ENCODE measurements around the gene PDGFC.

PDGFC gene

GRCh38 chr4:156999175-156999517, 27.5 kb upstream of the PDGFC start:
- DNase-seq, result peak; percentile 93
- Histone ChIP-seq H2BK120ac (ENCODE audit: low read depth, low read length) (no peak overlapping the region), H3K23ac (ENCODE audit: low read length) (no peak overlapping the region), H3K18ac (ENCODE audit: low read length) (no peak overlapping the region), H3K4me2 (ENCODE audit: low read length) (no peak overlapping the region), H3K36me3 (ENCODE audit: control insufficient read depth, insufficient read depth, low read length) (no peaks in the 10 kb centered on the region), H3K27me3 (ENCODE audit: insufficient read depth, low read length, poor library complexity) (no peaks in the 10 kb centered on the region), H3K27ac (ENCODE audit: low read depth, low read length) (peak overlapping the region; percentile 34), H3K4me3 (ENCODE audit: low read length) (no peak overlapping the region), H3K79me2 (ENCODE audit: control insufficient read depth, insufficient read depth, low read length) (no peaks in the 10 kb centered on the region), H3K4me1 (ENCODE audit: control insufficient read depth, low read depth, low read length) (no peaks in the 10 kb centered on the region), H3K9ac (ENCODE audit: low read length) (no peak overlapping the region), H3K79me1 (ENCODE audit: low read length) (no peaks in the 10 kb centered on the region), H3K56ac (ENCODE audit: low read length) (no peak overlapping the region), H4K5ac (ENCODE audit: low read length) (no peak overlapping the region), H4K8ac (ENCODE audit: low read depth, low read length) (no peak overlapping the region), H3K4ac (ENCODE audit: low read depth, low read length) (no peak overlapping the region), H2AK5ac (ENCODE audit: low read length) (no peak overlapping the region), H2BK5ac (ENCODE audit: low read length) (no peak overlapping the region), H2BK15ac (replicated peaks; ENCODE audit: low read depth) (no peak overlapping the region)
- WGBS (ENCODE audit: extremely low coverage, insufficient coverage, low lambda C conversion rate), result no CpG with 5 or more reads among the region's 2 CpGs

GRCh38 chr4:156998500-156999174, 27.0 kb upstream of the PDGFC start:
- H3K4ac ChIP-seq (ENCODE audit: low read depth, low read length), result no peak overlapping the region
- no peaks in the 10 kb centered on the region for H3K79me1 ChIP-seq (ENCODE audit: low read length)
- H3K36me3 ChIP-seq (ENCODE audit: control insufficient read depth, insufficient read depth, low read length), result no peaks in the 10 kb centered on the region
- no peak overlapping the region for H2BK15ac ChIP-seq (replicated peaks; ENCODE audit: low read depth)
- H3K9ac ChIP-seq (ENCODE audit: low read length), result no peak overlapping the region
- H3K4me1 ChIP-seq (ENCODE audit: control insufficient read depth, low read depth, low read length), result no peaks in the 10 kb centered on the region
- no peak overlapping the region for H2BK120ac ChIP-seq (ENCODE audit: low read depth, low read length)
- no peak for DNase-seq
- no peaks in the 10 kb centered on the region for H3K27me3 ChIP-seq (ENCODE audit: insufficient read depth, low read length, poor library complexity)
- WGBS (ENCODE audit: extremely low coverage, insufficient coverage, low lambda C conversion rate), result no CpG with 5 or more reads among the region's 1 CpG
- no peak overlapping the region for H4K5ac ChIP-seq (ENCODE audit: low read length)
- H4K8ac ChIP-seq (ENCODE audit: low read depth, low read length), result no peak overlapping the region
- H2BK5ac ChIP-seq (ENCODE audit: low read length), result no peak overlapping the region
- peak overlapping the region; percentile 34 for H3K27ac ChIP-seq (ENCODE audit: low read depth, low read length)
- no peak overlapping the region for H3K4me2 ChIP-seq (ENCODE audit: low read length)
- H3K79me2 ChIP-seq (ENCODE audit: control insufficient read depth, insufficient read depth, low read length), result no peaks in the 10 kb centered on the region
- no peak overlapping the region for H2AK5ac ChIP-seq (ENCODE audit: low read length)
- H3K18ac ChIP-seq (ENCODE audit: low read length), result peak overlapping the region; percentile 25
- H3K23ac ChIP-seq (ENCODE audit: low read length), result no peak overlapping the region
- no peak overlapping the region for H3K56ac ChIP-seq (ENCODE audit: low read length)
- no peak overlapping the region for H3K4me3 ChIP-seq (ENCODE audit: low read length)

- Histone ChIP-seq H3K79me2 (ENCODE audit: control insufficient read depth, insufficient read depth, low read length) (no peaks in the 10 kb centered on the region), H3K4me2 (ENCODE audit: low read length) (no peak overlapping the region), H3K18ac (ENCODE audit: low read length) (no peak overlapping the region), H3K9ac (ENCODE audit: low read length) (no peak overlapping the region), H3K4me3 (ENCODE audit: low read length) (no peak overlapping the region), H4K5ac (ENCODE audit: low read length) (no peak overlapping the region), H2AK5ac (ENCODE audit: low read length) (no peak overlapping the region), H2BK120ac (ENCODE audit: low read depth, low read length) (no peak overlapping the region), H3K27me3 (ENCODE audit: insufficient read depth, low read length, poor library complexity) (no peaks in the 10 kb centered on the region), H3K4me1 (ENCODE audit: control insufficient read depth, low read depth, low read length) (no peaks in the 10 kb centered on the region), H2BK15ac (replicated peaks; ENCODE audit: low read depth) (no peak overlapping the region), H3K27ac (ENCODE audit: low read depth, low read length) (no peak overlapping the region), H2BK5ac (ENCODE audit: low read length) (no peak overlapping the region), H3K56ac (ENCODE audit: low read length) (no peak overlapping the region), H4K8ac (ENCODE audit: low read depth, low read length) (no peak overlapping the region), H3K36me3 (ENCODE audit: control insufficient read depth, insufficient read depth, low read length) (no peaks in the 10 kb centered on the region), H3K79me1 (ENCODE audit: low read length) (no peaks in the 10 kb centered on the region), H3K4ac (ENCODE audit: low read depth, low read length) (no peak overlapping the region), H3K23ac (ENCODE audit: low read length) (no peak overlapping the region)
- DNase-seq, result no peak
- WGBS (ENCODE audit: extremely low coverage, insufficient coverage, low lambda C conversion rate), result no CpG with 5 or more reads among the region's 2 CpGs
Observed at GRCh38 chr4:156992943-156993342, 21.3 kb upstream of the PDGFC start.

GRCh38 chr4:156991161-156991560, 19.6 kb upstream of the PDGFC start:
- Histone ChIP-seq H2BK5ac (ENCODE audit: low read length) (no peak overlapping the region), H3K79me2 (ENCODE audit: control insufficient read depth, insufficient read depth, low read length) (no peaks in the 10 kb centered on the region), H2BK15ac (replicated peaks; ENCODE audit: low read depth) (no peak overlapping the region), H4K8ac (ENCODE audit: low read depth, low read length) (no peak overlapping the region), H4K5ac (ENCODE audit: low read length) (no peak overlapping the region), H2BK120ac (ENCODE audit: low read depth, low read length) (no peak overlapping the region), H3K56ac (ENCODE audit: low read length) (no peak overlapping the region), H3K4ac (ENCODE audit: low read depth, low read length) (no peak overlapping the region), H2AK5ac (ENCODE audit: low read length) (no peak overlapping the region), H3K4me1 (ENCODE audit: control insufficient read depth, low read depth, low read length) (no peaks in the 10 kb centered on the region), H3K36me3 (ENCODE audit: control insufficient read depth, insufficient read depth, low read length) (no peaks in the 10 kb centered on the region), H3K27me3 (ENCODE audit: insufficient read depth, low read length, poor library complexity) (no peaks in the 10 kb centered on the region), H3K27ac (ENCODE audit: low read depth, low read length) (no peak overlapping the region), H3K4me2 (ENCODE audit: low read length) (no peak overlapping the region), H3K9ac (ENCODE audit: low read length) (no peak overlapping the region), H3K79me1 (ENCODE audit: low read length) (no peaks in the 10 kb centered on the region), H3K18ac (ENCODE audit: low read length) (no peak overlapping the region), H3K4me3 (ENCODE audit: low read length) (no peak overlapping the region), H3K23ac (ENCODE audit: low read length) (no peak overlapping the region)
- WGBS (ENCODE audit: extremely low coverage, insufficient coverage, low lambda C conversion rate), result no CpG with 5 or more reads among the region's 3 CpGs
- no peak for DNase-seq

GRCh38 chr4:156983366-156983765, 11.8 kb upstream of the PDGFC start:
- no peak overlapping the region for H2BK120ac ChIP-seq (ENCODE audit: low read depth, low read length)
- WGBS (ENCODE audit: extremely low coverage, insufficient coverage, low lambda C conversion rate), result no CpG with 5 or more reads among the region's 1 CpG
- H3K56ac ChIP-seq (ENCODE audit: low read length), result no peak overlapping the region
- H2BK5ac ChIP-seq (ENCODE audit: low read length), result no peak overlapping the region
- no peak overlapping the region for H2BK15ac ChIP-seq (replicated peaks; ENCODE audit: low read depth)
- no peaks in the 10 kb centered on the region for H3K79me2 ChIP-seq (ENCODE audit: control insufficient read depth, insufficient read depth, low read length)
- no peak overlapping the region for H3K27ac ChIP-seq (ENCODE audit: low read depth, low read length)
- no peak overlapping the region for H3K9ac ChIP-seq (ENCODE audit: low read length)
- H3K79me1 ChIP-seq (ENCODE audit: low read length), result no peaks in the 10 kb centered on the region
- H3K4me1 ChIP-seq (ENCODE audit: control insufficient read depth, low read depth, low read length), result no peaks in the 10 kb centered on the region
- no peak overlapping the region for H3K4ac ChIP-seq (ENCODE audit: low read depth, low read length)
- no peak for DNase-seq
- no peak overlapping the region for H3K23ac ChIP-seq (ENCODE audit: low read length)
- no peak overlapping the region for H3K4me2 ChIP-seq (ENCODE audit: low read length)
- no peak overlapping the region for H4K8ac ChIP-seq (ENCODE audit: low read depth, low read length)
- H3K36me3 ChIP-seq (ENCODE audit: control insufficient read depth, insufficient read depth, low read length), result no peaks in the 10 kb centered on the region
- H4K5ac ChIP-seq (ENCODE audit: low read length), result no peak overlapping the region
- no peaks in the 10 kb centered on the region for H3K27me3 ChIP-seq (ENCODE audit: insufficient read depth, low read length, poor library complexity)
- no peak overlapping the region for H3K18ac ChIP-seq (ENCODE audit: low read length)
- no peak overlapping the region for H3K4me3 ChIP-seq (ENCODE audit: low read length)
- H2AK5ac ChIP-seq (ENCODE audit: low read length), result no peak overlapping the region

- DNase-seq, result no peak
- Histone ChIP-seq H3K4me2 (ENCODE audit: low read length) (no peak overlapping the region), H2BK120ac (ENCODE audit: low read depth, low read length) (no peak overlapping the region), H3K79me1 (ENCODE audit: low read length) (no peaks in the 10 kb centered on the region), H3K4ac (ENCODE audit: low read depth, low read length) (no peak overlapping the region), H4K5ac (ENCODE audit: low read length) (no peak overlapping the region), H2BK5ac (ENCODE audit: low read length) (no peak overlapping the region), H3K9ac (ENCODE audit: low read length) (no peak overlapping the region), H3K4me1 (ENCODE audit: control insufficient read depth, low read depth, low read length) (no peaks in the 10 kb centered on the region), H3K23ac (ENCODE audit: low read length) (no peak overlapping the region), H2BK15ac (replicated peaks; ENCODE audit: low read depth) (no peak overlapping the region), H3K36me3 (ENCODE audit: control insufficient read depth, insufficient read depth, low read length) (no peaks in the 10 kb centered on the region), H3K27ac (ENCODE audit: low read depth, low read length) (no peak overlapping the region), H3K27me3 (ENCODE audit: insufficient read depth, low read length, poor library complexity) (no peaks in the 10 kb centered on the region), H3K56ac (ENCODE audit: low read length) (no peak overlapping the region), H4K8ac (ENCODE audit: low read depth, low read length) (no peak overlapping the region), H3K79me2 (ENCODE audit: control insufficient read depth, insufficient read depth, low read length) (no peaks in the 10 kb centered on the region), H3K4me3 (ENCODE audit: low read length) (no peak overlapping the region), H2AK5ac (ENCODE audit: low read length) (no peak overlapping the region), H3K18ac (ENCODE audit: low read length) (no peak overlapping the region)
- no CpG with 5 or more reads among the region's 3 CpGs for WGBS (ENCODE audit: extremely low coverage, insufficient coverage, low lambda C conversion rate)
Observed at GRCh38 chr4:156981262-156981769, 9.7 kb upstream of the PDGFC start.
